ENCODE data around the gene GPHN.

GPHN gene

GRCh38 chr14:67188326-67188725 is 680.4 kb downstream of the GPHN start:
- Histone ChIP-seq H3K36me3 (ENCODE audit: control insufficient read depth, insufficient read depth, low read length) (no peaks in the 10 kb centered on the region), H3K4me3 (ENCODE audit: low read depth, low read length) (no peak overlapping the region), H3K9me3 (ENCODE audit: control insufficient read depth, insufficient read depth, low read length) (no peaks in the 10 kb centered on the region), H3K9ac (ENCODE audit: low read depth, low read length) (no peak overlapping the region), H3K4me1 (ENCODE audit: control insufficient read depth, insufficient read depth, low read length) (no peaks in the 10 kb centered on the region), H3K27me3 (ENCODE audit: control insufficient read depth, insufficient read depth, low read length) (no peaks in the 10 kb centered on the region)

- H3K4me3 ChIP-seq (ENCODE audit: low read depth, low read length) = no peak overlapping the region
- no peaks in the 10 kb centered on the region for H3K27me3 ChIP-seq (ENCODE audit: control insufficient read depth, insufficient read depth, low read length)
- no peaks in the 10 kb centered on the region for H3K4me1 ChIP-seq (ENCODE audit: control insufficient read depth, insufficient read depth, low read length)
- H3K9me3 ChIP-seq (ENCODE audit: control insufficient read depth, insufficient read depth, low read length) = no peaks in the 10 kb centered on the region
- H3K36me3 ChIP-seq (ENCODE audit: control insufficient read depth, insufficient read depth, low read length) = no peaks in the 10 kb centered on the region
- no peak overlapping the region for H3K9ac ChIP-seq (ENCODE audit: low read depth, low read length)
Observed at GRCh38 chr14:67191768-67192290, 683.9 kb downstream of the GPHN start.

- H3K27me3 ChIP-seq (ENCODE audit: control insufficient read depth, insufficient read depth, low read length) = no peaks in the 10 kb centered on the region
Observed at GRCh38 chr14:67192366-67192765, 684.4 kb downstream of the GPHN start.

GRCh38 chr14:67195279-67195678 is 687.3 kb downstream of the GPHN start:
- Histone ChIP-seq H3K9me3 (ENCODE audit: control insufficient read depth, insufficient read depth, low read length) (no peaks in the 10 kb centered on the region), H3K27me3 (ENCODE audit: control insufficient read depth, insufficient read depth, low read length) (no peaks in the 10 kb centered on the region), H3K9ac (ENCODE audit: low read depth, low read length) (no peak overlapping the region), H3K4me1 (ENCODE audit: control insufficient read depth, insufficient read depth, low read length) (no peaks in the 10 kb centered on the region), H3K4me3 (ENCODE audit: low read depth, low read length) (no peak overlapping the region), H3K36me3 (ENCODE audit: control insufficient read depth, insufficient read depth, low read length) (no peaks in the 10 kb centered on the region)

More at GRCh38 chr14:67192366-67192765, 684.4 kb downstream of the GPHN start:
- Histone ChIP-seq H3K9me3 (ENCODE audit: control insufficient read depth, insufficient read depth, low read length) (no peaks in the 10 kb centered on the region), H3K4me3 (ENCODE audit: low read depth, low read length) (no peak overlapping the region), H3K36me3 (ENCODE audit: control insufficient read depth, insufficient read depth, low read length) (no peaks in the 10 kb centered on the region), H3K4me1 (ENCODE audit: control insufficient read depth, insufficient read depth, low read length) (no peaks in the 10 kb centered on the region), H3K9ac (ENCODE audit: low read depth, low read length) (no peak overlapping the region)

- Histone ChIP-seq H3K4me1 (ENCODE audit: control insufficient read depth, insufficient read depth, low read length) (no peaks in the 10 kb centered on the region), H3K9ac (ENCODE audit: low read depth, low read length) (no peak overlapping the region), H3K27me3 (ENCODE audit: control insufficient read depth, insufficient read depth, low read length) (no peaks in the 10 kb centered on the region), H3K4me3 (ENCODE audit: low read depth, low read length) (no peak overlapping the region), H3K9me3 (ENCODE audit: control insufficient read depth, insufficient read depth, low read length) (no peaks in the 10 kb centered on the region), H3K36me3 (ENCODE audit: control insufficient read depth, insufficient read depth, low read length) (no peaks in the 10 kb centered on the region)
Observed at GRCh38 chr14:67199016-67199415, 691.1 kb downstream of the GPHN start.

- H3K9me3 ChIP-seq (ENCODE audit: control insufficient read depth, insufficient read depth, low read length) = no peaks in the 10 kb centered on the region
- no peak overlapping the region for H3K9ac ChIP-seq (ENCODE audit: low read depth, low read length)
- no peak overlapping the region for H3K4me3 ChIP-seq (ENCODE audit: low read depth, low read length)
- H3K27me3 ChIP-seq (ENCODE audit: control insufficient read depth, insufficient read depth, low read length) = no peaks in the 10 kb centered on the region
- no peaks in the 10 kb centered on the region for H3K4me1 ChIP-seq (ENCODE audit: control insufficient read depth, insufficient read depth, low read length)
- no peaks in the 10 kb centered on the region for H3K36me3 ChIP-seq (ENCODE audit: control insufficient read depth, insufficient read depth, low read length)
Observed at GRCh38 chr14:67207810-67208209, 699.9 kb downstream of the GPHN start.

- Histone ChIP-seq H3K4me1 (ENCODE audit: control insufficient read depth, insufficient read depth, low read length) (no peaks in the 10 kb centered on the region), H3K9ac (ENCODE audit: low read depth, low read length) (no peak overlapping the region), H3K9me3 (ENCODE audit: control insufficient read depth, insufficient read depth, low read length) (no peaks in the 10 kb centered on the region), H3K36me3 (ENCODE audit: control insufficient read depth, insufficient read depth, low read length) (no peaks in the 10 kb centered on the region), H3K4me3 (ENCODE audit: low read depth, low read length) (no peak overlapping the region), H3K27me3 (ENCODE audit: control insufficient read depth, insufficient read depth, low read length) (no peaks in the 10 kb centered on the region)
Observed at GRCh38 chr14:67218126-67218525, 710.2 kb downstream of the GPHN start.

GRCh38 chr14:67221248-67221981 is 713.5 kb downstream of the GPHN start:
- Histone ChIP-seq H3K9me3 (ENCODE audit: control insufficient read depth, insufficient read depth, low read length) (no peaks in the 10 kb centered on the region), H3K4me3 (ENCODE audit: low read depth, low read length) (no peak overlapping the region), H3K4me1 (ENCODE audit: control insufficient read depth, insufficient read depth, low read length) (no peaks in the 10 kb centered on the region), H3K36me3 (ENCODE audit: control insufficient read depth, insufficient read depth, low read length) (no peaks in the 10 kb centered on the region), H3K27me3 (ENCODE audit: control insufficient read depth, insufficient read depth, low read length) (no peaks in the 10 kb centered on the region), H3K9ac (ENCODE audit: low read depth, low read length) (no peak overlapping the region)

GRCh38 chr14:67221982-67222328 is 714.0 kb downstream of the GPHN start:
- Histone ChIP-seq H3K4me1 (ENCODE audit: control insufficient read depth, insufficient read depth, low read length) (no peaks in the 10 kb centered on the region), H3K4me3 (ENCODE audit: low read depth, low read length) (no peak overlapping the region), H3K27me3 (ENCODE audit: control insufficient read depth, insufficient read depth, low read length) (no peaks in the 10 kb centered on the region), H3K9me3 (ENCODE audit: control insufficient read depth, insufficient read depth, low read length) (no peaks in the 10 kb centered on the region), H3K9ac (ENCODE audit: low read depth, low read length) (no peak overlapping the region), H3K36me3 (ENCODE audit: control insufficient read depth, insufficient read depth, low read length) (no peaks in the 10 kb centered on the region)

- Histone ChIP-seq H3K36me3 (ENCODE audit: control insufficient read depth, insufficient read depth, low read length) (no peaks in the 10 kb centered on the region), H3K9me3 (ENCODE audit: control insufficient read depth, insufficient read depth, low read length) (no peaks in the 10 kb centered on the region), H3K4me3 (ENCODE audit: low read depth, low read length) (no peak overlapping the region), H3K4me1 (ENCODE audit: control insufficient read depth, insufficient read depth, low read length) (no peaks in the 10 kb centered on the region), H3K27me3 (ENCODE audit: control insufficient read depth, insufficient read depth, low read length) (no peaks in the 10 kb centered on the region), H3K9ac (ENCODE audit: low read depth, low read length) (no peak overlapping the region)
Observed at GRCh38 chr14:67225523-67225922, 717.6 kb downstream of the GPHN start.

- Histone ChIP-seq H3K9me3 (ENCODE audit: control insufficient read depth, insufficient read depth, low read length) (no peaks in the 10 kb centered on the region), H3K27me3 (ENCODE audit: control insufficient read depth, insufficient read depth, low read length) (no peaks in the 10 kb centered on the region), H3K9ac (ENCODE audit: low read depth, low read length) (no peak overlapping the region), H3K4me3 (ENCODE audit: low read depth, low read length) (no peak overlapping the region), H3K4me1 (ENCODE audit: control insufficient read depth, insufficient read depth, low read length) (no peaks in the 10 kb centered on the region), H3K36me3 (ENCODE audit: control insufficient read depth, insufficient read depth, low read length) (no peaks in the 10 kb centered on the region)
Observed at GRCh38 chr14:67228325-67228984, 720.5 kb downstream of the GPHN start.
